ENCODE data around the gene AADAT. TPM values are rescaled to one million over a fixed set of nuclear protein-coding genes. Genes with fewer than 3 reads are reported as not detected.
"Not testable (repeated sequence)": the region's sequence is repeated elsewhere in the genome, so short reads cannot be mapped to it uniquely, and the experiment has no call there.

The AADAT gene
- total RNA-seq, 2 donors from 2014 or later = 4.0 to 5.3 TPM

- TF ChIP-seq CTCF (IDR thresholded peaks at IDR 0.05) = no peak
- Histone ChIP-seq H3K27me3 (no peaks in the 10 kb centered on the region), H3K27ac (no peak overlapping the region), H3K9me3 (no peaks in the 10 kb centered on the region), H3K9ac (ENCODE audit: low read depth in 2 of 2, low read length in 2 of 2) (no peak overlapping the region), H3K4me3 (no peak overlapping the region), H3K4me1 (no peaks in the 10 kb centered on the region), H3K36me3 (no peaks in the 10 kb centered on the region)
- intact Hi-C loops (cut with DNase I) = no loop called here
- DNase-seq = no peak
Observed at GRCh38 chr4:170128219-170128804, 38.6 kb upstream of the AADAT start.

- no peaks in the 10 kb centered on the region for H3K27me3 ChIP-seq
- intact Hi-C loops (cut with DNase I) = no loop called here
- no peak overlapping the region for H3K4me3 ChIP-seq
- no peak for DNase-seq
- H3K9me3 ChIP-seq = no peaks in the 10 kb centered on the region
- no peak overlapping the region for H3K9ac ChIP-seq (ENCODE audit: low read depth in 2 of 2, low read length in 2 of 2)
- no peak for TF ChIP-seq CTCF (IDR thresholded peaks at IDR 0.05)
- no peaks in the 10 kb centered on the region for H3K4me1 ChIP-seq
- H3K27ac ChIP-seq = no peak overlapping the region
- H3K36me3 ChIP-seq = no peaks in the 10 kb centered on the region
Observed at GRCh38 chr4:170127758-170128157, 38.0 kb upstream of the AADAT start.

- Histone ChIP-seq H3K9ac (ENCODE audit: low read depth in 2 of 2, low read length in 2 of 2) (no peak overlapping the region), H3K27me3 (no peaks in the 10 kb centered on the region), H3K4me1 (no peaks in the 10 kb centered on the region), H3K4me3 (no peak overlapping the region), H3K36me3 (no peaks in the 10 kb centered on the region), H3K9me3 (no peaks in the 10 kb centered on the region), H3K27ac (no peak overlapping the region)
- no peak for TF ChIP-seq CTCF (IDR thresholded peaks at IDR 0.05)
- intact Hi-C loops (cut with DNase I) = no loop called here
- DNase-seq = no peak
Observed at GRCh38 chr4:170124406-170124805, 34.6 kb upstream of the AADAT start.

DNA sequence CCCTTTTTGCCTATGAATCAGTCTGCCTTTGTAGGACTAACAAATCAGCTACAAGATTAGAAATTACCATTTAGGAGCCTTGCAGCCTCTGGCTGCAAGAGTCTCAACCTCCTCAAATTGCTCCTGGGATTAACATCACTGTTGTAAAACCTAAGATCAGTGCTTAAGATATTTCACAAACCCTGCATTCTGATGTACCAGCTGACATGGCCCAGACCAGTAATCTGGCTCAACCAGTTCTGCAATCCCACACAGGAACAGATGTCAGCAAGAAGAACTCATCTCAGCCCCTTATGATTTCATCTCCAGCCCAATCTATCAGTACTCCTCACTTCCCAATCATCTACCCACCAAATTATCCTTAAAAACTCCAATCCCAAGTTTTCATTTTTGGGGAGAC is 32.5 kb upstream of the AADAT start:
- Histone ChIP-seq H3K9ac (ENCODE audit: low read depth in 2 of 2, low read length in 2 of 2) (no peak overlapping the region), H3K4me1 (no peaks in the 10 kb centered on the region), H3K27ac (no peak overlapping the region), H3K4me3 (no peak overlapping the region), H3K27me3 (no peaks in the 10 kb centered on the region), H3K9me3 (no peaks in the 10 kb centered on the region), H3K36me3 (no peaks in the 10 kb centered on the region)
- DNase-seq = no peak
- intact Hi-C loops (cut with DNase I) = no loop called here
- no peak for TF ChIP-seq CTCF (IDR thresholded peaks at IDR 0.05)

DNA sequence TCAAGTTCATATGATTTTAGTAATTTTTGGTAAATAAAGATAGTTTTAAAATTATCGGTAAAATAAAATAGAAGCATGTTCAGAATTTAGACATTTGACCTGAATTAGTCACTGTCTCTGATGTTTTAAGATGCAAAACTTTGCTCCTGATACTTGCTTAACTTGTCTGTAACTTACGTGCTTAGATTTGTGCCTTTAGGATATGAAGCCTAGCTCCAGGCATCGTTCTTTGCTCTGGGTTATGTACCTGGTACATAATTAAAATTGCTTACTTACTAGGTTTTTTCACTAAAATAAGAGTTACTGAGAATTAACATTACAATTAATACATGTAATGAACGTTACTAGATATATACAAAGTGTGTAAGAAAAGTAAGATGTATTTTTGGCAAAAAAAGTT is 24.9 kb upstream of the AADAT start:
- no peak for DNase-seq
- intact Hi-C loops (cut with DNase I) = no loop called here
- Histone ChIP-seq H3K4me1 (no peaks in the 10 kb centered on the region), H3K36me3 (no peaks in the 10 kb centered on the region), H3K4me3 (no peak overlapping the region), H3K9ac (ENCODE audit: low read depth in 2 of 2, low read length in 2 of 2) (no peak overlapping the region), H3K27ac (no peak overlapping the region), H3K27me3 (no peaks in the 10 kb centered on the region), H3K9me3 (no peaks in the 10 kb centered on the region)
- TF ChIP-seq CTCF (IDR thresholded peaks at IDR 0.05) = no peak

DNA sequence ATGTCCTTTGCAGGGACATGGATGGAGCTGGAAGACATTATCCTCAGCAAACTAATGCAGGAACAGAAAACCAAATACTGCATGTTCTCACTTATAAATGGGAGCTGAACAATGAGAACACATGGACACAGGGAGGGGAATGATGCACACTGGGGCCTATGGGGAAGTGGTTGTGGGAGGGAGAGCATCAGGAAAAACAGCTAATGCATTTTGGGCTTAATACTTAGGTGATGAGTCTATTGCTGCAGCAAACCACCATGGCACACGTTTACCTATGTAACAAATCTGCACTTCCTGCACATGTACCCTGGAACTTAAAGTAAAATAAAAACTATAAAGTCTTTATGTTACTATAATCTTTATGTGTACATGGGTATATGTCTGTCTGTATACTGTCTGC is 24.4 kb upstream of the AADAT start:
- H3K36me3 ChIP-seq; intact Hi-C loops (cut with DNase I); H3K27ac ChIP-seq; H3K9me3 ChIP-seq; H3K9ac ChIP-seq (ENCODE audit: low read depth in 2 of 2, low read length in 2 of 2); H3K4me3 ChIP-seq; H3K4me1 ChIP-seq; H3K27me3 ChIP-seq; DNase-seq: not testable (repeated sequence)
